Suprapubic skin (tissue), 4 donors: ENCODE data around the gene RHOV.

Source experiments
- POLR2A ChIP-seq, 2 donors: fragments of 450-650 bp; IDR thresholded peaks; one replicate each; pipeline ENCODE4 v1.6.1; 2017; ENCODE audit warnings: antibody characterized with exemption in 2 of 2, mild to moderate bottlenecking in 2 of 2, moderate library complexity in 2 of 2
- POLR2AphosphoS5 ChIP-seq, 3 donors: sonication (generic); formaldehyde crosslinking; IDR thresholded peaks; one replicate each; pipeline ENCODE4 v1.6.1; 2017; ENCODE audit warnings: antibody characterized with exemption in 3 of 3

- no peak for TF ChIP-seq POLR2AphosphoS5 (IDR thresholded peaks at IDR 0.05)
- TF ChIP-seq POLR2A (IDR thresholded peaks at IDR 0.05): no peak
Measured at GRCh38 chr15:40825661-40826422, 48.2 kb downstream of the RHOV start.
